HUES48 (cell line): ENCODE measurements around the gene DOCK8.

Experiments
- H3K27ac ChIP-seq: one replicate; pipeline ENCODE4 v1.7.0; 2013; ENCODE audit warnings: low read depth, low read length, inconsistent platforms
- H3K27me3 ChIP-seq: 2 replicates; pipeline ENCODE4 v1.6.1; 2013; ENCODE audit warnings: mild to moderate bottlenecking, low read length; ENCODE audit not compliant: control insufficient read depth, insufficient read depth
- H3K36me3 ChIP-seq: 2 replicates; pipeline ENCODE4 v1.6.1; 2013; ENCODE audit warnings: low read length; ENCODE audit not compliant: control insufficient read depth, insufficient read depth
- H3K4me1 ChIP-seq: 2 replicates; pipeline ENCODE4 v1.6.1; 2013; ENCODE audit warnings: mild to moderate bottlenecking, low read length; ENCODE audit not compliant: control insufficient read depth, insufficient read depth
- H3K4me3 ChIP-seq: 2 replicates; pipeline ENCODE4 v1.5.1; 2013; ENCODE audit warnings: mild to moderate bottlenecking, low read depth, low read length
- H3K9ac ChIP-seq: 2 replicates; pipeline ENCODE4 v1.6.1; 2013; ENCODE audit warnings: mild to moderate bottlenecking, low read depth, low read length, moderate library complexity
- H3K9me3 ChIP-seq: 2 replicates; pipeline ENCODE4 v1.6.1; 2013; ENCODE audit warnings: low read length; ENCODE audit not compliant: control insufficient read depth, insufficient read depth

The DOCK8 gene

GRCh38 chr9:444528-444927 is 229.9 kb downstream of the DOCK8 start:
- Histone ChIP-seq H3K27ac (peak overlapping the region; percentile 17), H3K9ac (no peak overlapping the region), H3K4me3 (no peak overlapping the region), H3K27me3 (no peaks in the 10 kb centered on the region), H3K36me3 (no peaks in the 10 kb centered on the region), H3K4me1 (peaks cover 7% of the 10 kb centered on the region; the same call in 1 of the 2 replicates), H3K9me3 (no peaks in the 10 kb centered on the region; the same call in 1 of the 2 replicates)

GRCh38 chr9:445033-445432 is 230.4 kb downstream of the DOCK8 start:
- Histone ChIP-seq H3K27ac (no peak overlapping the region), H3K36me3 (no peaks in the 10 kb centered on the region), H3K9ac (no peak overlapping the region), H3K4me1 (peaks cover 7% of the 10 kb centered on the region; the same call in 1 of the 2 replicates), H3K4me3 (no peak overlapping the region), H3K27me3 (no peaks in the 10 kb centered on the region), H3K9me3 (no peaks in the 10 kb centered on the region; the same call in 1 of the 2 replicates)

GRCh38 chr9:446074-446699 is 231.5 kb downstream of the DOCK8 start:
- Histone ChIP-seq H3K4me3 (no peak overlapping the region), H3K4me1 (peaks cover 7% of the 10 kb centered on the region; the same call in 1 of the 2 replicates), H3K9ac (no peak overlapping the region), H3K9me3 (no peaks in the 10 kb centered on the region; the same call in 1 of the 2 replicates), H3K27me3 (no peaks in the 10 kb centered on the region), H3K36me3 (no peaks in the 10 kb centered on the region), H3K27ac (no peak overlapping the region)

GRCh38 chr9:447230-448025 is 232.8 kb downstream of the DOCK8 start:
- H3K27ac ChIP-seq, result no peak overlapping the region
- H3K9ac ChIP-seq, result no peak overlapping the region
- no peaks in the 10 kb centered on the region for H3K27me3 ChIP-seq
- H3K4me1 ChIP-seq, result peaks cover 7% of the 10 kb centered on the region; the same call in 1 of the 2 replicates
- H3K4me3 ChIP-seq, result no peak overlapping the region
- H3K36me3 ChIP-seq, result no peaks in the 10 kb centered on the region
- H3K9me3 ChIP-seq, result no peaks in the 10 kb centered on the region; the same call in 1 of the 2 replicates

- Histone ChIP-seq H3K9me3 (no peaks in the 10 kb centered on the region; the same call in 1 of the 2 replicates), H3K9ac (no peak overlapping the region), H3K4me1 (no peaks in the 10 kb centered on the region), H3K27me3 (no peaks in the 10 kb centered on the region), H3K27ac (no peak overlapping the region), H3K36me3 (no peaks in the 10 kb centered on the region), H3K4me3 (no peak overlapping the region)
Measured at GRCh38 chr9:450057-450456, 235.4 kb downstream of the DOCK8 start.

GRCh38 chr9:450561-450960 is 235.9 kb downstream of the DOCK8 start:
- Histone ChIP-seq H3K4me1 (no peaks in the 10 kb centered on the region), H3K36me3 (no peaks in the 10 kb centered on the region), H3K27me3 (no peaks in the 10 kb centered on the region), H3K9me3 (no peaks in the 10 kb centered on the region), H3K9ac (no peak overlapping the region), H3K27ac (no peak overlapping the region), H3K4me3 (no peak overlapping the region)

- H3K36me3 ChIP-seq, result no peaks in the 10 kb centered on the region
Measured at GRCh38 chr9:453832-454231, 239.2 kb downstream of the DOCK8 start.

GRCh38 chr9:456365-456764 is 241.7 kb downstream of the DOCK8 start:
- Histone ChIP-seq H3K36me3 (no peaks in the 10 kb centered on the region), H3K9ac (no peak overlapping the region), H3K27ac (no peak overlapping the region), H3K9me3 (no peaks in the 10 kb centered on the region), H3K4me1 (no peaks in the 10 kb centered on the region), H3K27me3 (no peaks in the 10 kb centered on the region), H3K4me3 (no peak overlapping the region)

More at GRCh38 chr9:453832-454231, 239.2 kb downstream of the DOCK8 start:
- Histone ChIP-seq H3K4me3 (no peak overlapping the region), H3K9ac (no peak overlapping the region), H3K9me3 (no peaks in the 10 kb centered on the region), H3K4me1 (no peaks in the 10 kb centered on the region), H3K27me3 (no peaks in the 10 kb centered on the region), H3K27ac (no peak overlapping the region)

- Histone ChIP-seq H3K9ac (no peak overlapping the region), H3K27ac (no peak overlapping the region), H3K4me1 (no peaks in the 10 kb centered on the region), H3K9me3 (no peaks in the 10 kb centered on the region), H3K36me3 (no peaks in the 10 kb centered on the region), H3K27me3 (no peaks in the 10 kb centered on the region), H3K4me3 (no peak overlapping the region)
Measured at GRCh38 chr9:458590-458989, 243.9 kb downstream of the DOCK8 start.

GRCh38 chr9:459491-460444 is 245.1 kb downstream of the DOCK8 start:
- H3K27ac ChIP-seq, result no peak overlapping the region
- H3K9me3 ChIP-seq, result no peaks in the 10 kb centered on the region
- no peak overlapping the region for H3K9ac ChIP-seq
- H3K4me3 ChIP-seq, result no peak overlapping the region
- no peaks in the 10 kb centered on the region for H3K27me3 ChIP-seq
- H3K4me1 ChIP-seq, result no peaks in the 10 kb centered on the region
- H3K36me3 ChIP-seq, result no peaks in the 10 kb centered on the region
